NCI-H2171 (cell line): ENCODE measurements around the gene LTBP1.

ENCODE experiments used
- DNase-seq: peaks from one replicate; lab custom pipeline; 2025; lab: John Stamatoyannopoulos, UW

The LTBP1 gene

GRCh38 chr2:33272001-33272400 lies 325.2 kb downstream of the LTBP1 start:
- no peak for DNase-seq

DNA sequence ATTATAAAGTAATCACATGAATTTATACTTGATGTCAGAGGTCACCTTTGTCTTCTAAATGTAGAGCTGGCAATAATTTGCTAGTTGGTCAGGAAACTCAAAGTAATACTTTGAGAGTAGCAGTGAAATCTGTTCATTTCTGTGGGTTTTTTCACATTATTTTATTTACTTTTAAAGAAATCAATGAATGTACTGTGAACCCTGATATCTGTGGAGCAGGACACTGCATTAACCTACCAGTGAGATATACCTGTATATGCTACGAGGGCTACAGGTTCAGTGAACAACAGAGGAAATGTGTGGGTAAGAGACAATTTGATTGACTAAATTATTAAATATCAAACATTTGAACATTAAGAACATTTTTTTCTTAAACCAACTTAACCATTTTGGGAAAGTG lies 326.7 kb downstream of the LTBP1 start:
- DNase-seq = no peak

DNA sequence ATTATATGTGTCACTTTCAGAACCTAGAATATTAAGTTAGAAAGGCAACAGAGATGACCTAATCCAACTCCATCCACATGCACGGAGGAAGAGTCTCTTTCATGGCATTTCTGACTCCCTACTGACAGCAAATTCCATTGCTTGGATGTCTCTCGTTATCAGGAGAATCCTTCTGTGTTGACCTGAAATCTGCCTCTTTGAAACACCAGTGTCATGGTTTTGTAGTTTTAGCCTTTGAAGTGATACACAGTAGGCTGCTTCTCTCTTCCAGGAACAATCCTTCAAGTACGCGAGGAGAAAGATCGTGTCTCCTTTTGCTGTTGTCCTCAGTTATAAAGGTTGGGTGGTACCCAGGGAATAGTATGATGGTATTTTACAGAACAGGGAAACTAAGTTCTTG lies 327.8 kb downstream of the LTBP1 start:
- DNase-seq = no peak

DNA sequence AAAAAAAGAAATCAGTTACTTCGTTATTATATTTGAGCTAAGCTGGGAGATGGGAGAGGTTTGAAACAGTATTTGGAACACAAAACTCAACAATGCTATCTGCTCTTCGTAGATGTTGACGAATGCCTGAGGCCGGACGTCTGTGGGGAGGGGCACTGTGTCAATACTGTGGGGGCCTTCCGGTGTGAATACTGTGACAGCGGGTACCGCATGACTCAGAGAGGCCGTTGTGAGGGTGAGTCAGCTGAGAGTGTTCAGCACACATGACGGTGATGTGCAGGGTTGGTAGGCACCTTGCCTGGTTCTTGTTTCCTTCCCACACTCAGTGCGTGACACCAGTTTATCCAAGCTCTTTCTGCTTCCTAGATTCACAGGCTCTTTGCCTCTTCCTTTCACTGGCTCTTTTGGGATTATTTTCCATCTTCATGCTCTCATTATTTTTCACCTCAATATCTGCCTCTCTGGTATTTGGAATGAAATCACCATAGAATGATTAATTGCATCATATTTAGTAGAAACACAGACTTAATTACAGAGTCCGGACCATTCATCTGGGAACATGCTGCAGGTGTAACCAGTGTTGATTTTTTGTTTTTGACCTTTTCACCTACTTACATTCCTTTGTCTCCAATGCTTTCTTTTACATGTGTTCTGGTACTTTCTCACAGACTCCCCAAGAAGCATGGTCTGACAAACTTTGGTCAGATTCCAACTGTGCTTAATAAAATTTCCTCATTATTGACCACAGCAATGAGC lies 329.1 kb downstream of the LTBP1 start:
- no peak for DNase-seq

DNA sequence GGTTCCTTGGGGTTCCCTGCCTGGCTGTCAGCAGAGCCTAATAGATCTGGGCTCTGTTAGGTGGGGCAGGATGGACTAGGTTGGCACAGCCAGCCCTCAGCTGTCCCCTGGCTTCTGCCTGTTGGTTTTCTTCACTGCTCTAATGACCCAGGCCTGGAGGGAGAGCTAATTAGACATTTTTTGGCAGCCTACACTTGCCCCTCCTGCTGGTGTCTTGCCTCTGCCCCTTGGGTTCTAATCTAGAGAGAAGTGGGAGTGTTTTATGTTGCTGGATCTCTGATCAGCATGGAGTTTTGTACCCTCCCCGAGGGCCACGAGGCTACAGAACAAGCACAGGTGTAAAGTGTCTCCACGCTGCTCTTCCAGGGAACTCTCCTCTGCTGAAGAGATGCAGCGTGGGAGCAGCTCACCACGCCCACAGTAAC lies 330.3 kb downstream of the LTBP1 start:
- no peak for DNase-seq

GRCh38 chr2:33278245-33278943 lies 331.6 kb downstream of the LTBP1 start:
- no peak for DNase-seq

DNA sequence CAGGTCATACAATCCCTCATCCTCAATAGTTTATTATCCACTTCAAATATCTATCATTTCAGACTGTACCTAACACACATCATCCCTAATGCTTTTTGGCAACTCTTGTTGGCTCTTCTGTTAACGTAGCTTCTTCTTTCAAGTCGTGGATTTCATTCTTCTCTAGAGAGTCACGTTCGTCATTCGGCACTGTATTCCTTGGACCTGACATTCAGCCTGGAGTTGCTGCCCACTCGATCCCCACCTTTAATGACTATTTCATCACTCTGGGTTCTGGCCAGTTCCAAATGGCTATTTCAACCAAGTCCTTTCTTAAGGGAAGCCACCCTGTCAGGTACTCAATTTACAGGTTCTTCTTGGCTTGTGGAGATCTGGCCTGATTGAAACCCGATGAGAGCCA lies 337.5 kb downstream of the LTBP1 start:
- no peak for DNase-seq

- DNase-seq = no peak
Observed at GRCh38 chr2:33287507-33288005, 340.8 kb downstream of the LTBP1 start.

DNA sequence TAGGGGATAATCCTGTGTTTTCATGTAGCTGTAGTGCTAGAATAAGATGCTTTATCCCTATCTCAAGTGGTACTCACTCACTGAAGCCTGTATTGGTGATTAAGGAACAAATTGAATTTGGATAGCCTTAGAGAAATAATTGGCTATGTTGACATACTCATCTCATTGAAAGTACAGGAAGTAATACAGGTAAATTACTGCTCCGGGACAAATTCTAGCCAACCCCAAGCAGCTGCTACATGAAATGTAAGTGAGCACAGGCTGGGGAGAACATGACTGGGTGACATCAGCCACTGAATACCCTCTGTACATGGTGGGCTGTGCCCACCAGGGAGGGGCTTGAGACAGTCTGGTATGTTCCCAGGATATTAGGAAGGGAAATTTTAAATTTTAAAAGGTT lies 341.3 kb downstream of the LTBP1 start:
- no peak for DNase-seq

DNA sequence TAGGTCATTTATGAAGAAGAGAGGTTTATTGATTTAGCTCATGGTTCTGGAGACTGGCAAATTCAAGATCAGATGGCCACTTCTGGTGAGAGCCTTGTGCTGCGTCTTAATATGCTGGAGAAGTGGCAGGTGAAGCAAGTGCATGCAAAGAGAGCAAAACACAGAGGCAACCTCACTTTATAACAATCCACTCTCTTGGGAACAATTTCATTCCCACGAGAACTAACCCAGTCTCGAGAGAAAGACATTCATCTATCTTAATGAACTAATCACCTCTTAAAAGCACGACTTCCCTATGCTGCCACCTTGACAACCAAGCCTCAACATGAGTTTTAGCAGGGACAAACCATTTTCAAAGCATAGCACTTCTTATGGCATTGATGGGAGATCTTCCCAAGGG lies 343.2 kb downstream of the LTBP1 start:
- no peak for DNase-seq

GRCh38 chr2:33291278-33292013 lies 344.7 kb downstream of the LTBP1 start:
- no peak for DNase-seq

DNA sequence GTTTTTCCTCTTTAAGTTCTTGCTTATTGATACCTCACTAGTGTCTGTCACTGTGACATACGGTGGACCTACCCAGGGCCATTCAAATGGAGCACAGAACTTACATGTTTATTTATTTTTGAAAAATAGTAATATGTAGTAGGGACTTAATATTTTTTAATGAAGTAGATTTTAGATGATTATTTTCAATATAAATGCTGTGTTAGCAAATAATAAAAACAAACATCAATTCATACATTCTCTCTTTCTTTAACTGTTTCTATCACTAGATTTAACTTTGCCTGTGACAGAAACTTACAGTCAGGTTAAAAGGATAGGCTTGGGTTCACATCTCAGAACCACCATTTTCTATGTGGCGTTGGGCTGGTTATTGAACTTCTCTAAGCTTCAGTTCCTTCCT lies 345.3 kb downstream of the LTBP1 start:
- no peak for DNase-seq

DNA sequence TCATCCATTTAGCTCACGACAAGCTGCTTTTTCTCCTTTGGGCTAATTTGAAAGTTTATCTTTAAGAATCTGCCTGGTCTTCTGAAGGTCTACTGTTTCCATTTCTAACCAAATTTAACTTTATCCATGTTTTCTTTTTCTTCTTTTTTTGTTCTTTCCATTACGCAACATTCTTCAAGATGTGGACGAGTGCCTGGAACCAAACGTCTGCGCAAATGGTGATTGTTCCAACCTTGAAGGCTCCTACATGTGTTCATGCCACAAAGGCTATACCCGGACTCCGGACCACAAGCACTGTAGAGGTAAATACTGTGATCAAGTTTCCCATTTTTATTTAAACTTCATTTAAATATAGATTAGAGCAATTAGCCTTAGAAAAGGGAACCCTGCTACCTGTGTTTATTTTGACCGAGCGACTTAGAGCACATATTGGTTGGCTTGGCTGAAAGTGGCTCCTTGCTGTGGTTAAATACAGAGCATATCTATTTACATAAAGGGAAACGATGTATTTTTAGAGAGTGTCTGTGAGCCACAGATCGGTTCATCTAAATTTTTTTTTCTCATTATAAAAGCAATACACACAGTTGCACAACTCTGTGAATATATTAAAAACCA lies 346.3 kb downstream of the LTBP1 start:
- DNase-seq = no peak

GRCh38 chr2:33298233-33298632 lies 351.5 kb downstream of the LTBP1 start:
- no peak for DNase-seq

GRCh38 chr2:33301355-33301754 lies 354.6 kb downstream of the LTBP1 start:
- no peak for DNase-seq

GRCh38 chr2:33302348-33302747 lies 355.6 kb downstream of the LTBP1 start:
- DNase-seq = no peak

- DNase-seq = no peak
Observed at GRCh38 chr2:33304032-33304864, 357.5 kb downstream of the LTBP1 start.

DNA sequence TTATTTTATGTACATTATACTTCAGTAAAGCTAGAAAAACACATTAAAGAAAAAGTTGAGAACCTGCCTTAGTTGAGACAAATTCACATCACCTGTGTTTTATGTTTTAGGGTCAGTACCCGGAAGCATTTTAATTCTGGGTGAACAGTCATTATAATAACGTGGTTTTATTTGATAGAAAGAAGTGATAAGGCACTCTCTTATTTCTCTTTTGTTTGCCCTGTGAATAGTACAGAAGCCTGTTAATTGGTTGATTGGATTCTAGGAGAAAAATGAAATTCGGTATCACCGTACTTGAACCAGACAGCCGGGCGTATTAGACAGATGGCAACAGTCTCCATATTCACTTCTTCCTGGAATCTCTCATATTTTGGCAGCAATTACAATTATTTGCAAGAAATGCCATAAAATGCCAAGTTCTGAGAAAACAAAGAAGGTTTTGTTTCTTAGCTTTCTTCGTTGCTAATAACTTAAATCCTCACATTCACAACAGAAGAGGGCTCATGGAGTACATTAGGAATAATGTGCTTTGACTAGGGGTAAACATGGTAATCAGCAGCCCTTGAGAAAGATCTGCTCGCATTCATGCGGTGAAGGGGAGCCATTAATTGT lies 361.0 kb downstream of the LTBP1 start:
- DNase-seq = no peak

DNA sequence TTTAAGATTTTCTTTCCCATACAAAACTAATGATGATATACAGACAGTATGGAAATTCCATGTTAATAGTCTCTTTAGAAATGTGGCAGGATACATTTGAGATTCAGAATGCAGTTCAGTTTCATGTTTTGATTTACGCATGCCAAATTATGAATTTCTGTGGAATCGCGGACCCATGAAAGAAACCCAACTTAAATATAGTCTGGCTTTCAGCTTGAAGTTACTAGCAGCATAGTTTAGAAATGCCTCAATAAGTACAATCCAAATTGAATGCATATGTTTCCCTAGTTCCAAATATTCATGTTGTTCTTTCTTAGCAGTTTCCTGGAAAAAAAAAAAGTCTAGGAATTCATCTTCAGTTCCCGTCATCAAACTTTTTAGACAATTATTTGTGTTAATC lies 365.6 kb downstream of the LTBP1 start:
- no peak for DNase-seq

DNA sequence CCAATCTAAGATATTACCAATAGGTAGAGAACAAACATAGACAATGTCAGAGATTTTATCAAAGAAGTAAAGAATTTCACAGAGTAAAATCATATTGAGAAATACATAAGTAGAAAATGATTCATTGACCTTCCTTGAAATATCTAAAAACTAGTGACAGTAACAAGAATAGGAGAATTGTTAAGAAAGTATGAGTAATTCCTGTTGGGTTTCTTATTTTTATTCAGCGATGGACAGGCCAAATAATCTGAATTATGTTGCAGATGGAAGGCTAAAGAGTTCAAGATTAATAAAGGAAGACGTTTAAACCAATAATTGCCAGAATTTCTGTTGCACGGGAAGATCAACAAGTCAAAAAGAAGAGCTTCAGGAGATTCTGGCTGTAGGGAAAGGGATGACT lies 366.3 kb downstream of the LTBP1 start:
- DNase-seq = no peak

DNA sequence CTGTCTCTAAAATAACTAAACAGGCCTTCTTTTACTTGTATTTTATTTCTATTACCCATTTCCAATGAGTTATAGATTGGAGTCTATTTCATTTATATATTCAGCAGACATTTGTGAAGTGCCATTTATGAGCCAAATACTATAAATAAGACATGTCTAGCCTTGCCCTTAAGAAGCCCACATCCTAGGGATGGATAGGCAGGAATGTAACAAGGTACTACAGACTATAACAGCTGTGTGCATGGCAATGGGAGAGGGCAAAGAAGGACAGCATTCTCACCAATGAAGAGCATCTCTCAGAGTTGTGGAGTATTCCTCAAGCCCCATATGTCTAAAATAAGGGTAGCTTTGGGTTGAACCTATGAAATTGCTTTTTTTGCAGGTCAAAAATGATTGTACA lies 367.8 kb downstream of the LTBP1 start:
- DNase-seq = no peak
